AG10803 (cell line): ENCODE data around the gene SGCA.

Experiments
- DNase-seq: peaks from one replicate; pipeline ENCODE4 v3.0.0; 2010; ENCODE audit warnings: low read depth
- H3K4me3 ChIP-seq: 2 replicates; pipeline ENCODE4 v1.5.1; 2011; ENCODE audit warnings: mild to moderate bottlenecking, low read length, control low read depth
- TF ChIP-seq, protein P1 (sequence below): conservative IDR thresholded peaks from 2 replicates; pipeline ENCODE4 v1.5.1; 2011; ENCODE audit warnings: mild to moderate bottlenecking, low read length, control low read depth, inconsistent platforms

SGCA gene

GRCh38 chr17:50181591-50182560, 16.1 kb downstream of the SGCA start:
- H3K4me3 ChIP-seq: no peak overlapping the region
- TF ChIP-seq, protein P1, sequence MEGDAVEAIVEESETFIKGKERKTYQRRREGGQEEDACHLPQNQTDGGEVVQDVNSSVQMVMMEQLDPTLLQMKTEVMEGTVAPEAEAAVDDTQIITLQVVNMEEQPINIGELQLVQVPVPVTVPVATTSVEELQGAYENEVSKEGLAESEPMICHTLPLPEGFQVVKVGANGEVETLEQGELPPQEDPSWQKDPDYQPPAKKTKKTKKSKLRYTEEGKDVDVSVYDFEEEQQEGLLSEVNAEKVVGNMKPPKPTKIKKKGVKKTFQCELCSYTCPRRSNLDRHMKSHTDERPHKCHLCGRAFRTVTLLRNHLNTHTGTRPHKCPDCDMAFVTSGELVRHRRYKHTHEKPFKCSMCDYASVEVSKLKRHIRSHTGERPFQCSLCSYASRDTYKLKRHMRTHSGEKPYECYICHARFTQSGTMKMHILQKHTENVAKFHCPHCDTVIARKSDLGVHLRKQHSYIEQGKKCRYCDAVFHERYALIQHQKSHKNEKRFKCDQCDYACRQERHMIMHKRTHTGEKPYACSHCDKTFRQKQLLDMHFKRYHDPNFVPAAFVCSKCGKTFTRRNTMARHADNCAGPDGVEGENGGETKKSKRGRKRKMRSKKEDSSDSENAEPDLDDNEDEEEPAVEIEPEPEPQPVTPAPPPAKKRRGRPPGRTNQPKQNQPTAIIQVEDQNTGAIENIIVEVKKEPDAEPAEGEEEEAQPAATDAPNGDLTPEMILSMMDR: peak; percentile 31
- peak; percentile 90 for DNase-seq

DNA sequence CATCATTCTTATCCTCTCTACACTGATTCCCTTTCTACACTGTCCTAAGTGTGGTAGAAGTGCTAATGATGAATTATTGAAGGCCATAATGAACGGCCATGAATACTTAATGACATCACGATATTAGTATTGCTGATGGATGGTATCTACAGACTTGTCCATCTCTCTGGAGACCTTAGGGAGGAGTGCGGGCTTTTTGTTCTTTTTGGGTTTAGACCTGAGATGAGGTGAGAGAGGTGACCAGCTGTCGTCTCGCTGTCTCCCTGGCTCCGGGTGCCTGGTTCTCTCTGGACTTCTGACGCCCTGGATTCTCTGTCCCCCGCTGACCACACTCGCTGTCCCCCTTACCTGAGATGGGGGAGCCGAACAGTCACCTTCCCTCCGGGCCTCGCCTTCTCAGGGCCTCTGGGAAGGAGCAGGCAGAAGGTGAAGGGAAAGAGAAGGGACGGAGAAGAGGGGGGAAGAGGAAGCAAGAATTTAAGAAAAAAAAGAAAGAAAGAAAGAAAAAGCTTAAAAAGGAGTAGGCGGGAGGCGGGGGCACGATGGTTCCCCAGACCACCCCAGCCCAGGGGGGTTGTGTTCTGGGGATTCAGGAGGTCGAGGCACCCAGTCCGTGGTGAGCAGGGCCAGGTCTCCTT, 17.1 kb downstream of the SGCA start:
- H3K4me3 ChIP-seq: no peak overlapping the region
- TF ChIP-seq, protein P1: no peak
- DNase-seq: peak; percentile 69

DNA sequence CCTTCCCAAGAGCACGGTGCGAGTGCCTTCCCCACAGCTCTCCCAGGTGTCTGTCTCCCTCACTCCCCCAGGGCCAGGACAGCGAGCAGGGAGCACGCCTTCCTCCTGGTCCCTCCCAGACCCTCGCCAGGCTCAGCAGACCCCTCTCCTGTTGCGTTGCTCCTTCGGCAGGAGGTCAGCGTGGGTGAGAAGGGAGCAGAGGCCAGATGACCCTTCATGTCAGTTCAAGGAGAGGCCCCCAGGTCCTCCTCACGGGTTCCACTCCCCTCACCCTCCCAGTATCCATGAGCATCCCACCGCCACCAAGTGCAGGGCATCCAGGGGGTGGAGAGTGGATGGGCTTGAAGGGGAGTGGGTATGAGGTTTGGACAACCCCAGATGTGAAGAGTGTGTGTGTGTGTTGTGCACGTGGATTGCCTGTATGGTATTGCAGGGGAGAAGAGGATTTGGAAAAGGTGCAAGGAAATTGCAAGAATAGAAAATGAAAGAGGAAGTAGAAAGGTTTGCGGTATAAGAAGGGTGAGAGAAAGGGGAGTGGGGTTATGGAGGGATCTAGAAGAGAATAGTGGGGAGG, 17.7 kb downstream of the SGCA start:
- TF ChIP-seq, protein P1: no peak
- peak; percentile 84 for DNase-seq
- H3K4me3 ChIP-seq: no peak overlapping the region

GRCh38 chr17:50184064-50184463, 18.3 kb downstream of the SGCA start:
- no peak overlapping the region for H3K4me3 ChIP-seq
- peak; percentile 68 for DNase-seq
- TF ChIP-seq, protein P1: peak; percentile 45

DNA sequence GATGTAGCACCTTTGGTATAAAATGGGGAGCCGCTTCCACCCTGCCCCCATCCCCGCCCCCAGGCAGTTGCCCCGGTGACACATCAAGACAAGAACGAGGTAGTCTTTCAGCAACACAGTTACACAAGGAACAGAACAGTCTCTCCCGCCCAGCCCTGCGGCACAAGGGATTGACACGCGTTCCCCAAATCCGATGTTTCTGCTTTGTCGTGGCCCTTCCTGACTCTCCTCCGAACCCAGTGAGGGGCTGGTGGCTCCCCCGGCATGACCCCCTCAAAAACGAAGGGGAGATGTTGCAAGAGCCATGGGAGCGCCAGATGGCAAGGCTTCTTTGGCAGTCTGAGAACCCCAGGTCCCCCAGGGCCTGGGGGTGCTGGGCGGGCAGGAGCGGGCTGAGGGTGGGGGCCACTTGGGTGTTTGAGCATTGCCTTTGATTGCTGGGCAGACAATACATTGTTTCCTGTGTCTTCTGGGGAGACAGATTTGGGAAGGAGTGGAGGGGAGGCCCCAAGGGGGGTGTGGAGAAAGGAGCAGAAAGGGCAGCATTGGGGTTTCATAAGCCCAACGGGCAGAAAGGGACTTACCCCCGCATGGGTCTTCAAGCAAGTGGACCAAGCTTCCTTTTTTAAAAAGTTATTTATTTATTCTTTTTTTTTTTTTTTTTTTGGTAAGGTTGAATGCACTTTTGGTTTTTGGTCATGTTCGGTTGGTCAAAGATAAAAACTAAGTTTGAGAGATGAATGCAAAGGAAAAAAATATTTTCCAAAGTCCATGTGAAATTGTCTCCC, 19.0 kb downstream of the SGCA start:
- H3K4me3 ChIP-seq: no peak overlapping the region; the same call in 1 of the 2 replicates
- TF ChIP-seq, protein P1: no peak
- peak; percentile 84 for DNase-seq

DNA sequence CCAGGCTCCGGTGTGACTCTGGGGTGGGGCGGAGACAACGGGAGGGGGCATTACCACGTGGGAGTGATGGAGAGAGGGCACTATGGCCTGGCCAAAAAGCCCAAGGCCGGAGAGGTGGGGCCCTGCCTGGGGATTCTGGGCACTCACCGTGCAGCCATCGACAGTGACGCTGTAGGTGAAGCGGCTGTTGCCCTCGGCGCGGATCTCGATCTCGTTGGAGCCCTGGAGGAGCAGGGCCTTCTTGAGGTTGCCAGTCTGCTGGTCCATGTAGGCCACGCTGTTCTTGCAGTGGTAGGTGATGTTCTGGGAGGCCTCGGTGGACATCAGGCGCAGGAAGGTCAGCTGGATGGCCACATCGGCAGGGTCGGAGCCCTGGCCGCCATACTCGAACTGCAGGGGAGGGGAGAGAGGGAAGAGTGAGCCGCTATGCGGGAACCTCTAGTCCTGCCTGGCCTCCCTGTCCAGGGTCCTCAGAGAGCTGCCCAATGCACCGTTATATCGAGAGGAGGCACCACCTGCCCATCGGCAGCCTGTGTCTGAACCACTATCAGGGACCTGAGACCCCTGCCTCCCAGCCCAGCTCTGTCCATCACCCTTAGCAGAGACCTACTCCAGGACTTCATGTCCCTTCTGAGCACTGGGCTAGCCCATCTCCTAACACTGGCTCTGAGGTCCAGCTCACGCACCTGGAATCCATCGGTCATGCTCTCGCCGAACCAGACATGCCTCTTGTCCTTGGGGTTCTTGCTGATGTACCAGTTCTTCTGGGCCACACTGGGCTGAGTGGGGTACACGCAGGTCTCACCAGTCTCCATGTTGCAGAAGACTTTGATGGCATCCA, 20.0 kb downstream of the SGCA start:
- TF ChIP-seq, protein P1: no peak
- DNase-seq: peak; percentile 77
- peak overlapping the region; percentile 1 for H3K4me3 ChIP-seq
